Umbilical cord (tissue), 2 donors: ENCODE data around the gene EPS8L2. TPM values are rescaled to one million over a fixed set of nuclear protein-coding genes. Genes with fewer than 3 reads are reported as not detected.
A peak's percentile ranks its signal among the peaks of the same experiment; 100 is the strongest.
"Not testable (repeated sequence)": the region's sequence is repeated elsewhere in the genome, so short reads cannot be mapped to it uniquely, and the experiment has no call there.

Experiments
- DNase-seq: peaks from one replicate; pipeline ENCODE4 v3.0.0-alpha.2; 2015; ENCODE audit warnings: low spot score
- total RNA-seq: library from RNA; depleted of rRNA; stranded (reverse); fragments of >200 nt; gene quantifications from one replicate; pipeline ENCODE4 v1.2.3, GENCODE V29; 2014; ENCODE audit warnings: low replicate concordance; ENCODE audit not compliant: insufficient read depth

Gene EPS8L2
- total RNA-seq, 1 donor from 2014 or later, result 28.6 TPM

DNA sequence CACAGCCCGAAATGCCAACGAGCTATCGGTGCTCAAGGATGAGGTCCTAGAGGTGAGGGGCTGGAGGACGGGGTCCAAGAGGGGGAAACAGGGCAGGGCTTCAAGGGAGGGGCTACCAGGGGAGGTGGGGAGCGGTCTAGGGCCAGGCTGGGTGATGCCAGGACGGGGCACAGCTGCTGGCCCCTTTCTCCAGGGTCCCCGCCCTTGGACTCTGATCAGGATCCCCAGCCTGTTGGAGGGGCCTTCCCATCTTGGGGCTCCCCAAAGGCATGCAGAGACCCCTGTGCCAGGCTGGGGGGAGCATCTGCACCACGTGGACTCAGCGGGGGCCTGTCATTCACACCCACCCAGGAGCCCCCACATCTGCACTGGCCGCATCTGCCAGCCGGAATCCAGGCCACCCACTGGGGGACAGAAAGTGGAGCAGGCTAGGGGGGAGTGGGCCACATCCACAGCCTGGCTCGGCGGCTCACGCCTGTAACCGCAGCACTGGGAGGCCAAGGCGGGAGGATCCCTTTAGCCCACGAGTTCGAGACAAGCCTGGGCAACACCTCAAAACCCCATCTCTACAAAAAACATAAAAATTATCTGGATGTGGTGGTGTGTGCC is 18.9 kb downstream of the EPS8L2 start:
- DNase-seq, result no peak

DNA sequence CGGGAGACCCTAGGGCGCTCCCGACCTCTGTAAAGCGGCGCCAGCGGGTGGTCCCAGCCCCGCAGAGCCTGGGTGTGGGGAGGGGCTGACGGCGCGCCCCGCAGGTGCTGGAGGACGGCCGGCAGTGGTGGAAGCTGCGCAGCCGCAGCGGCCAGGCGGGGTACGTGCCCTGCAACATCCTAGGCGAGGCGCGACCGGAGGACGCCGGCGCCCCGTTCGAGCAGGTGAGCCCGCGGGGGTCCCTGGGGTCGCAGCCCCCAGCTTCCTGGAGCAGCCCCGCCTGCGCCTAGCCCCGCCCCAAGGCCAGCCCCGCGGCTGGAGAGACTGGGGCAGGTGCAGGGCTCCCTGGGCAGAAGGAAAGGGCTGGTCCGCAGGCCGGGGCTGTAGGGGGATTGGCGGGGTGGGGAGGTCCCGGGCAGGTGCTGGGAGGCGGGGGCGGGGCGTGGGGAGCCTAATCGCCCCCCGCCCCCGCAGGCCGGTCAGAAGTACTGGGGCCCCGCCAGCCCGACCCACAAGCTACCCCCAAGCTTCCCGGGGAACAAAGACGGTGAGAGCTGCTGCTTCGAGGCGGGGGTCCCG is 19.7 kb downstream of the EPS8L2 start:
- DNase-seq, result no peak

DNA sequence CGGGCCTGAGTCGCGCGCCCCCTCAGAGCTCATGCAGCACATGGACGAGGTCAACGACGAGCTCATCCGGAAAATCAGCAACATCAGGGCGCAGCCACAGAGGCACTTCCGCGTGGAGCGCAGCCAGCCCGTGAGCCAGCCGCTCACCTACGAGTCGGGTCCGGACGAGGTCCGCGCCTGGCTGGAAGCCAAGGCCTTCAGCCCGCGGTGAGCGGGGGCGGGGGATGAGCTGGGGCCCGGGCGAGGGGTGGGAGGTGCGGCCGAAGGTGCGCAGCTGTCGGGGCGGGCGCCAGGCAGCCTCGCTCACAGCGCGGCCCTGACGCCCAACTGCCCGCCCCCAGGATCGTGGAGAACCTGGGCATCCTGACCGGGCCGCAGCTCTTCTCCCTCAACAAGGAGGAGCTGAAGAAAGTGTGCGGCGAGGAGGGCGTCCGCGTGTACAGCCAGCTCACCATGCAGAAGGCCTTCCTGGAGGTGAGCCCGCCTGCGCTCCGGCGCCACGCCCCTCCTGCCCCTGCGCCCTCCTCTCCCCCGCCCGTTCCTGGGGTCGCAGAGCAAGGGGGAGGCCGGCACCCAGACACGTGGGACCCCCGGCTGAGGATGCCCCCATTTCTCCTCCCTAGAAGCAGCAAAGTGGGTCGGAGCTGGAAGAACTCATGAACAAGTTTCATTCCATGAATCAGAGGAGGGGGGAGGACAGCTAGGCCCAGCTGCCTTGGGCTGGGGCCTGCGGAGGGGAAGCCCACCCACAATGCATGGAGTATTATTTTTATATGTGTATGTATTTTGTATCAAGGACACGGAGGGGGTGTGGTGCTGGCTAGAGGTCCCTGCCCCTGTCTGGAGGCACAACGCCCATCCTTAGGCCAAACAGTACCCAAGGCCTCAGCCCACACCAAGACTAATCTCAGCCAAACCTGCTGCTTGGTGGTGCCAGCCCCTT is 20.5 kb downstream of the EPS8L2 start:
- peak; percentile 60 for DNase-seq

DNA sequence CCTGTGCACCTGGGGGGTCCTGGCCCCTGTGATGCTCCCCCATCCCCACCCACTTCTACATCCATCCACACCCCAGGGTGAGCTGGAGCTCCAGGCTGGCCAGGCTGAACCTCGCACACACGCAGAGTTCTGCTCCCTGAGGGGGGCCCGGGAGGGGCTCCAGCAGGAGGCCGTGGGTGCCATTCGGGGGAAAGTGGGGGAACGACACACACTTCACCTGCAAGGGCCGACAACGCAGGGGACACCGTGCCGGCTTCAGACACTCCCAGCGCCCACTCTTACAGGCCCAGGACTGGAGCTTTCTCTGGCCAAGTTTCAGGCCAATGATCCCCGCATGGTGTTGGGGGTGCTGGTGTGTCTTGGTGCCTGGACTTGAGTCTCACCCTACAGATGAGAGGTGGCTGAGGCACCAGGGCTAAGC is 21.3 kb downstream of the EPS8L2 start:
- DNase-seq, result no peak

DNA sequence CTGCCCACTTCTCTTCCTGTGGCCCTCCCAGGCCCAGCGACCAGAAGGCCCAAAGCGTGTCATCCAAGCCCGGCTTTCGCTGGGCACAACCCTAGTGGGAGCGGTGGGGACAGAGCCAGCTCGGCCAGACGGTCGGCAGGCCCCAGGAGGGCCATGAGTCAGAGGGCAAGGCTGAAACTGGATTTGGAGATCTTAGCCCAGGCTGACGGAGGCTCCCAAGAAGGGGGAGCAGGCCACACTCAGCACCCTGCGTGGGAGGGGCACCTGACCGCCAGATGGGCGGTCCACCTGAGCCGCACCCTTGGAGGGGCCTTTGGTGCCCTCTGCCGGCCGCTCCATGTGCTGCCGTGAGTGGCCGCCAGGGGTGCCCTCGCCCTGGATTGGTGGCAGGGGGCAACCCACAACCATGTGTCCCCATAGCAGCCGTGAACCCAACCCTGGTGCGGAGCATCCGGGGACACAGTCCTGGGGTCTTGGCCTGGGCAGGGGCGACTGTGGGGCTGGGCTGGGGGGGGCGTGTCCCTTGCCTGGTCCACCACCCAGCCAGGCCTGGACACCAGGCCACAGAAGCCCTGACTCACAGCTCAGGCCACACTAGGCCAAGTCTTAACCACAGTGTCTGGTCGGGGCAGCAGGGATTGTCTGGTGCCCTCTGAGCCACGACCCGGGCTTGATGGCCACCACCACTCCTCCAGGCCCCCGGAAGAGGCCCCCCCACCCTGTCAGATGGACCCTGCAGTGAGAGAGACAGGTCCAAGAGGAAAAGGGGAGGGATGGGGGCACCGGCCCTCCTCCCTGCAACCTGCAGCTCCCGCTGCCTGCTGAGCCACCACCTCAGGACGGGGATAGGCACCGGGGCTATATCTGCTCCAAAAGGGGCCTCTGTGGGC is 22.1 kb downstream of the EPS8L2 start:
- DNase-seq, result peak; percentile 82

DNA sequence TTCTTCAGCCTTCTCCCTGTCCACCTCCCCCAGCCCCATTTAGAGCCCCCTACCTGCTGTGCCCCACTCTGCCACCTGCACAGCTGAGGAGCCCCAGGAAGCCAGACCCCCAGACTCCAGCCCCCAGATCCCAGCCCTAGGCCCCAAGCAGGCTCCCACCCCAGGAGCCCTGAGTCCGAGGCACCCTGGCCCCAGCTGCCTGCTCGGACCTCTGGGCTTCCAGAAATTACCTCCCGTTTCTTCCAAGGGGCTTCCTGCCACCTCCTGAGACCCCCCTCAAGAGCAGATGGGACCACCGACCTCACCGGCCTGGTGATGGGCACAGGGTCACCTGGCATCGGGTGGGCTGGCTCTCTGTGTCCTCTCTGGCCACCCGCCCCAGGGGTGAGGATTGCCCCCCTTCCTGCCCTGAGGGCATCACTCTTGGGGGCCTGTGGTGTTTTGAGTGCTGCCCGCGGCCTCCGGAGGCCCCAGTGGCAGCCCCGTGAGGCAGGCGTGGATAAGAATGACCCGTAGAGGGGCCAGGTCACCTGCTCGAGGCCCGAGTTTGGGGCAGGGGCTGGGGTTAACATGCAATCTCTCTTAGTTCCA is 23.0 kb downstream of the EPS8L2 start:
- no peak for DNase-seq

DNA sequence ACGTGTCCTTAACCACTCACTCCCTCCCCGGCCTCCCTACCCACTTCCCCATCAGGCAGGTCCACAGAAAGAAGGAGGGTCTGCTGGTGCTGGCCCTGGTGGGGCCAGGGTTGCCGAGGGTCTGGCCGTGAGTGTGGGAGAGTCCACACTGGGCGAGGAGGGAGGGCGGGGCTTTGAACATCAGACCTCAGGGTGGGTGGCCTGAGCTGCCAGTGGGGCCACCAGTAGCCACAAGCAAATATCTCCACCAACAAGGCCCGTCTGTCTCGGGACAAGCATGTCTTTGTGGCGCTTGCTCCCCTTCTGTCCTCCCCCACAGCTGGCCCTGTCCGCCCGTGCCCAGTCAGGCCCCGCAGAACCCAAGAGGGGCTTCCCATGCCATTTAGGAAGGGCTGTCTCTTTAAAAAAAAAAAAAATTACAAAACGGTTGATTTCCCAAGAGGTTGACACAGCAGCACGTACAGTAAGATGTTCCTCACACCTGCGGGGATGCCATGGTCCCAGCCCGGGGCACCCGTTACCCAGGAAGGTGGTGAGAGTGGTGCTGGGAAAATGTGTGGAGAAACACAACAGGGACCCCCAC is 23.6 kb downstream of the EPS8L2 start:
- DNase-seq, result no peak

DNA sequence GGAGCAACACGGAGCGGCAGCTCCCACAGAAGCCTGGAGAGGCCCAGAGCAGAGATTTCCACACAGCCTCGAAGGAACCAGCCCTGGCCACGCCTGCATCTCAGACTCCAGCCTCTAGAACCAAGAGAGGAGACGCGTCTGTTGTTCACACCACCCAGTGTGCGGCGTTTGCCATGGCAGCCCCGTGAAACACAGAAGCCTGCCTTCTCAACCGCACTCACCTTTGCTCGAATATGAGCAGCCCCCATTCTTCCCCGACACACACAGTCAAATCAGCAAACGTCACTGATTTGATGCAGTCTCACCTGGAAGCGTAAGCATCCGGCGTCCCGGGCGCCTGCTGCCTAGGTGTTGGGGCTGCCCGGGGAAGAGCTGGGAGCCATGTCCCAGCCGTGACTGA is 27.0 kb downstream of the EPS8L2 start:
- no peak for DNase-seq

DNA sequence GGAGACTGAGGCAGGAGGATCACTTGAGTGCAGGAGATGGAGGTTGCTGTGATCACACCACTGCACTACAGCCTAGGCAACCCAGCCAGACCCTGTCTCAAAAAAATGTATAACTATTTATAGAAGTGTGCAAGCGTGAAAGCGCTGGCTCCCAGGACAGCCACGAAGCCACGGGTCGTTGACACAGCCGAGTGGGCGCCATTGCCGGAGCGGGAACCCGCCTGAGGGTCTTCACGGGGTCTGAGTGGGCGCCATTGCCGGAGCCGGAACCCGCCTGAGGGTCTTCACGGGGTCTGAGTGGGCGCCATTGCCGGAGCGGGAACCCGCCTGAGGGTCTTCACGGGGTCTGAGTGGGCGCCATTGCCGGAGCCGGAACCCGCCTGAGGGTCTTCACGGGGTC is 28.5 kb downstream of the EPS8L2 start:
- DNase-seq, result not testable (repeated sequence)

DNA sequence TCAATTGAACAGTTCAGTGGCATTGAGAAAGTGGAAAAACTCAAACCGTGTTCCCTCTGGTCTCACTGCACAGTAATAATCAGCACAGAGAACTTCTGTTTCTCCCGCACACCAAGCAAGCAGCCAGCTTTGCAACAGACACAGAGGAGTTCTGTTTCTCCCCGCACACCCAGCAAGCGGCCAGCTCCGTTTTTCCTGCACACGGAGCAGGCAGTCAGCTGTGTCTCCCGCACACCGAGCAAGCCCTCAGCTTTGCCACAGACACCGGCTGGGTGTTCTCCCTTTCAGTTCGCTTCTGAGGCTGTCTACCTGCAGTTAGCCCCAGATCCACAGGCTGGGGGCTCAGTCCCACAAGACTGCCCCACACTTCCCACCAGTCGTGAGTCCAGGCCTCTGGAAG is 31.3 kb downstream of the EPS8L2 start:
- no peak for DNase-seq

DNA sequence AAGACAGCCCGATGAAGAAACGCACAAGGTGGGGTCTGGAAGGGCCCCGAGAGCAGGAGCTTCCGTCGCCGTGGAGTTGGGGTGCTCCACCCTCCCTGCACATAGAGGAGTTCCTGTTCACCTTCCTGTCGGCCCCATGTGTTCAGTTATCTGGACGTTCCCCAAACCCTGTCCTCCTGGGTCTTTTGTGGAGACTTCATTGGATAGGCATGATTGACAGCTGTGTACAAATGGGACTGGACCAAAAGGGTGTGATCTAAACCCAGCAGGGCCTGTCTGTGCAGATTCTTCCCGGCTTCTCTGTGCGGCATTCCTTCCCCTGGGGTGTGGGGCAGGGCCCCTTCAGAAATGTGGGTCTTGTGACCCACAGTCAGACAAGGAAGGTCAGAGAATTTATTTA is 31.9 kb downstream of the EPS8L2 start:
- peak; percentile 18 for DNase-seq

DNA sequence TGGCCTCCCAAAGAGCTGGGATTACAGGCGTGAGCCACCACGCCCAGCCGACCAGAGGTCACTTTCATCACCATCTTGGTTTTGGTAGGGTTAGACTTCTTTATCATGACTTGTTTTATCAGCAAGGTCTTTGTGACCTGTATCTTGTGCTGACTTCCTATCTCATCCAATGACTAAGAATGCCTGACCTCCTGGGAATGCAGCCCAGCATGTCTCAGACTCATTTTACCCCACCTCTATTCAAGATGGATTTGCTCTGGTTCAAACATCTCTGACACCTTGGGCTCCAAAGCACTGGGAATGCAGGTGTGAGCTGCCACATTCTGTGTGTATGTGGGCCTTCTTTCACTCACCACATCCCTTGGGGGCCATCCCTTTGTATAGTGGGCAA is 36.1 kb downstream of the EPS8L2 start:
- no peak for DNase-seq

DNA sequence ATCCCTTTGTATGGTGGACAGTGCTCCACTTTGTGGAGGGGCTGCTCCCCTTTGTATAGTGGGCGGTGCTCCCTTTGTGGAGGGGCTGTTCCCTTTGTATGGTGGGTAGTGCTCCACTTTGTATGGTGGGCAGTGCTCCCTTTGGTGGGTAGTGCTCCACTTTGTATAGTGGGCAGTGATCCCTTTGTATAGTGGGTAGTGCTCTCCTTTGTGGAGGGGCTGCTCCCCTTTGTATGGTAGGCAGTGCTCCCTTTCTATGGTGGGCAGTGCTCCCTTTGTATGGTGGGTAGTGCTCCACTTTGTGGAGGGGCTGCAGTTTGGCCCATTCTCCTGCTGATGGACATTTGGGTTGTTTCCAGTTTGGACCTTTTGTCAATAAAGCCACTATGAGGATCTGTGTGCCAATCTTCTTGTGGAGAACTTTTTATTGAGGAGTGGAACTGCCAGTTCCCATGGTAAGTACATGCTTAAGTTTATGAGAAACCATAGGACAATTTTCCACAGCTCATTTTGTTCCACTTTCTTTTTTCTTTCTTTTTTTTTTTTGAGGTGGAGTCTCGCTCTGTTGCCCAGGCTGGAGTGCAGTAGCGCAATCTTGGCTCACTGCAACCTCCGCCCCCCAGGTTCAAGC is 36.7 kb downstream of the EPS8L2 start:
- DNase-seq, result no peak

DNA sequence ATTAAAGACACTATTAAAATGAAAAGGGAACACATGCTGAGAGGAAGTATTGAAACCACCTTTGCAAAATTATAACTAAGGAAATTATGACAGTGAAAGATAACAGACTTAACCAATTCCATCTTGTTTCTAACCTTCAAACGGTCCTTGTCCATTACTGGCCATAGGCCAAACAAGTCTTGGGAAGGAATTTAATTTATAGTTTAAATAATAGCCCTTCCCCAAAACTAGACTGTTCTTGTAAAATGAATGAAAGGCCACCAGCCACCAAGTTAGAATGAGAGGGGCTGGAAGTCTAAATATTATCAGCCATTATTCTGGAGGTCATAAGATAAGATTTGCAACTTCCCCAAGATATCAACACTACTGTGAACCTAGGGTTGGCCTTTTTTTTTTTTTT is 39.4 kb downstream of the EPS8L2 start:
- no peak for DNase-seq

DNA sequence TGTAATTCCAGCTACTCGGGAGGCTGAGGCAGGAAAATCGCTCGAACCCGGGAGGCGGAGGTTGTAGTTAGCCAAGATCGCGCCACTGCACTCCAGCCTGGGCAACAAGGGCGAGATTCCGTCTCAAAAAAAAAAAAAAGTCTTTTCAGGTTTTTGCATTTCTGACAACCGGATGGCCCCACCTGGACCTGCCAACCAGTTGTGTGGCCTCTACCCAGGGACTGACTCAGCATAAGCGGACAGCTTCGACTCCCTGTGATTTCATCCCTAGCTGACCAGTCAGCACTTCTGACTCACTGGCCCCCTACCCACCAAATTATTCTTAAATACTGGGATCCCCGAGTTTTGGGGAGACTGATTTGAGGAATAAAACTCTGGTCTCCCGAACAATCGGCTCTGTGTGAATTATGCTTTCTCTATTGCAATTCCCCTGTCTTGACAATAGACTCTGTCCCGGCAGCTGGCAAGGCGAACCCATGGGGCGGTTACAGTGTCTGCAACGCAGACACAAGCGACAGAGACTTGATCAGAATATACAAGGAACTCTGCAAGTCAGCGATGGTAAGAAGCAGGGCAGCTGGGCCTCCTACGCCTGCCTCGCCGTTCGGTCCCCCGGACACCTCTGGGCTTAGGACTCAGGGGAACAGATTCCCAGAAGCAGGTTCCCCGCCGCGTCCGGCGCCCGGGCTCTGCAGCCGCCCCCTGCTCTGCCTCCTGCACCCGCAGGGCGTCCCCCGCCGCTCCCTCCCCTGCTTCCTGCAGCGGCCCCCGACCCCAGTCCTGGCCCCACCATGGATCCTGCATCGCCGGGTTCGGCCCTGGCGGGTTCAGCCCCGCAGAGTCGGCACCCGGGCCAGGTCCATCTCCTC is 40.5 kb downstream of the EPS8L2 start:
- no peak for DNase-seq

DNA sequence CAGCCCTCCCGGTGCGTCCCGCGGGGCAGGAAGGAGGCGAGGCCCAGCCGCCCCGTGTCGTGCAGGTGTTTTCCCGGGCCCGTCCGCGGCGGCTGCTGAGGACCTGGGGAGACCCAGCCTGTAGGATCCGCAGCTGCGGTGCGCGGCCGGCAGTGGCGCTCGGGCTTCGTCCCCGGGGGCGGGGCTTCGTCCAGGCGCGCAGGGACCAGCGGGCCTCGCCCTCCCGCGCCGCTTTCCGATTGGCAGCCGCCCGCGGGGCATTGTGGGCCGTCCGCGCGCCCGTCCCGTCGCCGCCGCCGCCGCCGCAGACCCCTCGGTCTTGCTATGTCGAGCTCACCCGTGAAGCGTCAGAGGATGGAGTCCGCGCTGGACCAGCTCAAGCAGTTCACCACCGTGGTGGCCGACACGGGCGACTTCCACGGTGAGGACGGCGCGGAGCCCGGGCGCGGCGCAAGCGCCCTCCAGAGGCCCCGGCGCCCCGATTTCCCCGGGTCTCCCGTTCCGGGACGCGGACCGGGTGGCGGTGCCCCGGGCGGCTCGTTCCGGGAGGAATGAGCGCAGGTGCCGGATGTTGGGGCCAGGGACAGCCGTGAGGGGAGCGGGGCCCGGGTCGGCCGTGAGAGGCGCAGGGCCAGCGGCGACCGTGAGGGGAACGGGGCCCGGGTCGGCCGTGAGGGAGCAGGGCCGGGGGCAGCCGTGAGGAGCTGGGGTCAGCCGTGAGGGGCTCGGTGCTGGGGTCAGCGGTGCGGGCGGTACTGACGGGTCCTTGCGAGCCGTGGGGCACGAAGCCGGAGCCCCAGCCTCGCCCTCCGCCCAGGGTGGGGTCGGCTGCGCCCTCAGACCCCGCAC is 41.4 kb downstream of the EPS8L2 start, which contains the start of gene TALDO1:
Gene TALDO1 (plus strand): TSS at position 307 of the 849 bp plus-strand sequence. CDS start 18 bp downstream, at position 325.
- peak; percentile 90 for DNase-seq

DNA sequence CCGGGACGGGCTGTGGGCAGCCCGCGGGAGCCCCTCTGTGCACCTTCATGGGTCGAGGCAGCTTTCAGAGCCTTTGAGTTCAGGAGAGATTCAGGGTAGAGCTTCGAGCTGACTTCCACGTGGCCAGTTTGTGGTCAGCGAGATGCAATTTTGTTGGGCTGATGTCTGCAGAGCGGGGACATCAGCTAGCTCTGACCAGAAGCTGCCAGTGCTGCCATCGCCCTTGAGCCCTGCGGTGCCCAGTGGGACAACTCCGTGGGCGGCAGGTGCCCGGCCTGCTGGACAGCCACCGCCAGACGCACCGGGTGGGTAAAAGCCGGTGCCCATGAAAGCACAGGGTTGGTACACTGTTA is 42.0 kb downstream of the EPS8L2 start:
- DNase-seq, result no peak

DNA sequence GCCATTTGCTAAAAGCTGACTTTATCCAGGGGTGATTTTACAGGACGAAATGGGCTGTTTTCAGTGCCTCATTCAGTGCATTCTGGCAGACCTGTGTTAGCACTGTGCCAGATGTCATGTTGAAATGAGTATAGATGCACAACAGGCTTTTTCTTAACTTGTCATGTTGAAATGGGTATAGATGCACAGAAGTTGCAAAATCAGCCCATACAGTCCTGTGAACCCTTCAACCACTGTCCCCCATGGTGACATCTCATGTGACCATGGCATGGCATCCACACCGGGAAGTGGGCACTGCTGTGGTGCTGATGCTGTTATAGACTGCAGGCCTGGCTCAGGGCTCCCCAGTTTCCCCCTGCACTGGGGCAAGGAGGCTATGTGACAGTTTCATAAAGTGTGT is 43.7 kb downstream of the EPS8L2 start:
- no peak for DNase-seq
